Renal pelvis (tissue), 12 donors: ENCODE results near the gene OR52M1. TPM values are rescaled to one million over a fixed set of nuclear protein-coding genes. Genes with fewer than 3 reads are reported as not detected.
"Not testable (repeated sequence)": the region's sequence is repeated elsewhere in the genome, so short reads cannot be mapped to it uniquely, and the experiment has no call there.

Experiments
- DNase-seq: peaks from one replicate; pipeline ENCODE4 v3.0.0-alpha.2; 2013
- long read RNA-seq, 16 experiments: transcript quantifications; one replicate each; lab custom pipeline, GENCODE V29; 2026
- polyA plus RNA-seq, 3 donors: library from polyadenylated mRNA; unstranded; fragments of 120-200 nt; gene quantifications; one replicate each; pipeline ENCODE4 v1.2.1, GENCODE V29; 2013; ENCODE audit not compliant: insufficient read length in 3 of 3

OR52M1 gene
- not detected for polyA plus RNA-seq
- long read RNA-seq, donor 1 = 0 reads
- long read RNA-seq, donor 2 = 0 reads
- long read RNA-seq, donor 3 = 0 reads
- long read RNA-seq, donor 4 = 0 reads
- long read RNA-seq, donor 5 = 0 reads
- long read RNA-seq, donor 6 = 0 reads
- long read RNA-seq, donor 7 = 0 reads
- long read RNA-seq, donor 8 = 0 reads
- long read RNA-seq, donor 9 = 0 reads
- long read RNA-seq, donor 10 = 0 reads
- long read RNA-seq, donor 11 = 0 reads
- long read RNA-seq, donor 12 = 0 reads
- long read RNA-seq, donor 13 = 0 reads
- long read RNA-seq, donor 14 = 0 reads
- long read RNA-seq, donor 15 = 0 reads
- long read RNA-seq, donor 16 = 0 reads

- DNase-seq = no peak
Measured at GRCh38 chr11:4544891-4545290, at the start of gene OR52M1. Gene OR52M1 (plus strand): TSS chr11:4545191. CDS start chr11:4545191, 0 bp downstream.

GRCh38 chr11:4495487-4495886 lies 49.5 kb upstream of the OR52M1 start:
- DNase-seq = no peak

GRCh38 chr11:4495986-4496385 lies 49.0 kb upstream of the OR52M1 start:
- DNase-seq = no peak

GRCh38 chr11:4496557-4497248 lies 48.3 kb upstream of the OR52M1 start:
- DNase-seq = no peak

GRCh38 chr11:4508886-4509285 lies 36.1 kb upstream of the OR52M1 start:
- DNase-seq = no peak

- no peak for DNase-seq
Measured at GRCh38 chr11:4511282-4512245, 33.4 kb upstream of the OR52M1 start.

- no peak for DNase-seq
Measured at GRCh38 chr11:4514196-4514595, 30.8 kb upstream of the OR52M1 start.

GRCh38 chr11:4522339-4522738 lies 22.7 kb upstream of the OR52M1 start:
- DNase-seq = no peak

- DNase-seq = no peak
Measured at GRCh38 chr11:4522752-4523151, 22.2 kb upstream of the OR52M1 start.

GRCh38 chr11:4523666-4524065 lies 21.3 kb upstream of the OR52M1 start:
- DNase-seq = no peak

- DNase-seq = no peak
Measured at GRCh38 chr11:4527926-4528325, 17.1 kb upstream of the OR52M1 start.

- not testable (repeated sequence) for DNase-seq
Measured at GRCh38 chr11:4531686-4532085, 13.3 kb upstream of the OR52M1 start.

- DNase-seq = peak; percentile 4
Measured at GRCh38 chr11:4539603-4540219, 5.3 kb upstream of the OR52M1 start.

- DNase-seq = no peak
Measured at GRCh38 chr11:4541071-4541470, 3.9 kb upstream of the OR52M1 start.

GRCh38 chr11:4543561-4543960 lies 1.4 kb upstream of the OR52M1 start:
- DNase-seq = no peak

GRCh38 chr11:4546878-4547277 lies 1.9 kb downstream of the OR52M1 start:
- no peak for DNase-seq

GRCh38 chr11:4547416-4547815 lies 2.4 kb downstream of the OR52M1 start:
- DNase-seq = no peak

- DNase-seq = no peak
Measured at GRCh38 chr11:4551346-4551979, 6.5 kb downstream of the OR52M1 start.

GRCh38 chr11:4559527-4560440 lies 14.8 kb downstream of the OR52M1 start:
- DNase-seq = no peak

- peak; percentile 45 for DNase-seq
Measured at GRCh38 chr11:4560467-4560866, 15.5 kb downstream of the OR52M1 start.
